ENCODE measurements around the gene CMTM5. TPM values are rescaled to one million over a fixed set of nuclear protein-coding genes. Genes with fewer than 3 reads are reported as not detected.

Gene CMTM5, protein sequence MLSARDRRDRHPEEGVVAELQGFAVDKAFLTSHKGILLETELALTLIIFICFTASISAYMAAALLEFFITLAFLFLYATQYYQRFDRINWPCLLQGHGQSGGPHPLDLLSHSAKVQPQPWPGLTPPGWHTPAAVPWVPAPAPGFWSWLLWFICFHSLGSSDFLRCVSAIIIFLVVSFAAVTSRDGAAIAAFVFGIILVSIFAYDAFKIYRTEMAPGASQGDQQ
- not detected in 2 replicates for total RNA-seq

DNA sequence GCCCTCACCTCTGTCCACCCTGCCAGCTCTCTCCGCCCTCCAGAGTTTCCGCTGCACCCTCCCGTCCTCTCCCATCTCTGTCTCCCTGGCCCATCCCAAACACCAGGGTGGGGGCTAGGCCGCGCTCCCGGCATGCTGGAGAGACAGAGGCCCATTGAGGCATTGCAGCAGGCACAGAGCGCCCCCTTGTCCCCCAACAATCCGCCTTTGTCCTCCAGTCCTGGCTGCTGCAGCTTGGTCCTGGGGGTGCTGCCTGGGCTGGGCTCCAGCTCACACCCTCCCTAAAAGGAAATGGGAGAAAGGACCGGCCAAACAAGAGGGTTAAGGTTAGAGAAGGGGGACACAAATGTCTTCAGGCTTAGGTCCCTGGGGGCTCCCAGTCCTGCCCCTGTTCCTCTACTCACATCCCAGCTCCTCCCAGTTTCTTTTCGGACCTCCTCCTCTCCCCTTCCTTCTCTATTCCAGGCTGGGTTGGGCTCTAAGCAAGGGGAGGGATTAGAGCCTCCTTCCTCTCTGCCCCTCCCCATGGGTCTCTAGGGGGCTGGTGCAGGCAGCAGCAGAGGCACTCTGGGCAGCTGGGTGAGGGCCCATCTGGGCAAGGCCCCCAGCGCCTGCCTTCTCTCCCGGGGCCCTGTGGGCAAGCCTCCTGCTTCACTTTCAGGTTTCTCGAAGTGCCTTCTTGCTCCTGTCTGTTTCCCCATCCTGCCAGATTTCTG is at the start of gene CMTM5:
CMTM5 (plus strand) TSS at position 565 of the 716 bp plus-strand sequence. CDS start 206 bp downstream, outside the sequence.

DNA sequence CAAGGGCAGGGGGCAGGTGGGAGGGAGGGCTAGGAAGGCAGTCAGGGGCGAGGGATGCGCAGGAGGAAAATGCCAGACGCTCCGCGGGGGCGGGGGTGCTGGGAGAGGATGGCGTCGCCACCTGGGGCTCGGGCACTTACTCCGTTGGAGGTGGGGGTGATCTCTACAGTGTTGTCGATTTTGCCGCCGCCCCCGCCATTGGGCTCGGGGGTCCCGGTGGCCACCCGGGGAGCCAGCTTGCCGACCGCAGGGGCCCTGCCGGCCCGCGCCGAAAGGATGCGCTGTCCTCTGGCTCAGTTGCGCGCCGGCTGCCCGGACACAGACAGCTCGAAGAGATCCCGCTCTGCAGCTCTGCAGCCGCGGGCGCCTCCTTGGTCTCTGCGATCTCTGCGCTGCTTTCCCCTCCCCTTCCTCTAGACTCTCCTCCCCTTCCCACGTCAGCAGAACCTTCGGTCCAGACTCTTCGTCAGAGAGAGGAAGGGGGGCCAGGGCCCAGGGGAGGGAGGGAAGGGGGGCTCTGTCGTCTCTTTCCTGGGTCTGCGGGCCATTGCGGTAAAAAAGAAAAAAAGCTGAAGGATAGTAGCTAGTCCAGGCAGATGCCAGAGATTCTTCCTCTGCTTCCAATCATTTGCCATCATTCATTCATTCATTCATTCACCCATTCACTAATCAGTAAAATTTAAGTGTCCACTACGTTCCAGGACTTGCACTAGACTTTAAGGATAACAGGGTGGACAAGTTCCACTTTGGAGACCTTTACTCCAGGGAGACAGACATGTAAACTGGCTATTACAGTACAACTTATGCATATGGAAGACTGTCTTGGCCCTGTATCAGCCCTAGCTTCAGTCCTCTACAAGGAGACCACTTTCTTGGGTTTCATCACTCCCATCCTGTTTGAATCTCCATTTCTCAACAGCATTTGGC is 24.1 kb upstream of the CMTM5 start, which contains the start of gene SLC22A17:
SLC22A17 (minus strand) TSS at position 382 of the 927 bp plus-strand sequence.

DNA sequence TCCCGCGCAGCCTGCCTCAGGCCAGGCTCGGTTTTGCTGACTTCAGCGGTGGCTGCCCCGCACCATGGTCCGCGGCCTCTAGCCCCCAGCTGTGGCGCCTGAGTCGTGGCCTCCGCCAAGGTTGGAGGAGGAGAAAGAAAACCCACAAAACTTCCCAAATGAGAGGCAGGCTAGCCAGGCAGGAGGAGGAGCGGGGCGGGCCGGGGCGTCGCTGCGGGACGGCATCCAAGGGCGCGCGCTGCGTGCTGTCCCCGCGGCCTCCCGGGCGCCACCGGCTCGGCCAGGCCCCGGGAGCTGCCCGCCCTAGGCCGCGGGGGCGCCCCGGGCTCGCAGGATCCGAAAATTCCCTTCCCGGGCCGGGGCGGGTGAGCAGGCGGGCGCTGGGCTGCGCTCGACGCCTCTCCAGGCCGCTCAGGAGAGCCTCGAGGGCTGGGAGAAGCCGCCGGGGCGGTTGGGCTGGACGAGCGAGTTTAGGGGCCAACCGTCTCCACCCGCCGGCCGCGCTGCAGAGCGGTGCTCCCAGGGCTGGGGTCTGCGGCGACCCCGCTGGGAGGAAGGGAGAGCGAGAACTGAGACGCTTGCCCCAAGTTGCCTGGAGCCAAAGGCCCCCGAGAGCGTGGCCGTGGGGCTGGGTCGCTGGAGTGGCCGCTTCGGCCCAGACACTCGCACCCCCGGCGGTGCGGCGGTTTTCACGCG is 11.7 kb upstream of the CMTM5 start, which contains the start of gene EFS:
EFS (minus strand) TSS at position 137 of the 696 bp plus-strand sequence. CDS start 147 bp downstream, outside the sequence.

DNA sequence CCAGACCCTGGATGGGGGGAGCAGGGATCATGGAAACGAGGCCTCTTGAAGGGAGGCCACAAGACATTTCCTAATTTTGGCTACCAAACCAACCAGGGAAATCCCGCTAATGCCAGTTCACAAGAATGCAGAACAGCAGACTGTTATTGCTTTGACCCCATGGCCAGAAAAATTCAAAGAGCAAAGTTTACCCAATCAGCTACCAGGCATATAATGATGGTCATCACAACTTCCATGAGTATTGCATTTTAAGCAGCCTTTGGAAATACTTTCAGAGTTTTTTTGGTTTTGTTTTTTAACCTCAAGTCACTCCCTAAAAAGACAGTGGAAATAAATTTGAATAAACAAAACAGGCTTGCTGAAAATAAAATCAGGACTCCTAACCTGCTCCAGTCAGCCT is 4.3 kb upstream of the CMTM5 start, which contains the start of gene IL25:
IL25 (plus strand) TSS at position 301 of the 400 bp plus-strand sequence.

DNA sequence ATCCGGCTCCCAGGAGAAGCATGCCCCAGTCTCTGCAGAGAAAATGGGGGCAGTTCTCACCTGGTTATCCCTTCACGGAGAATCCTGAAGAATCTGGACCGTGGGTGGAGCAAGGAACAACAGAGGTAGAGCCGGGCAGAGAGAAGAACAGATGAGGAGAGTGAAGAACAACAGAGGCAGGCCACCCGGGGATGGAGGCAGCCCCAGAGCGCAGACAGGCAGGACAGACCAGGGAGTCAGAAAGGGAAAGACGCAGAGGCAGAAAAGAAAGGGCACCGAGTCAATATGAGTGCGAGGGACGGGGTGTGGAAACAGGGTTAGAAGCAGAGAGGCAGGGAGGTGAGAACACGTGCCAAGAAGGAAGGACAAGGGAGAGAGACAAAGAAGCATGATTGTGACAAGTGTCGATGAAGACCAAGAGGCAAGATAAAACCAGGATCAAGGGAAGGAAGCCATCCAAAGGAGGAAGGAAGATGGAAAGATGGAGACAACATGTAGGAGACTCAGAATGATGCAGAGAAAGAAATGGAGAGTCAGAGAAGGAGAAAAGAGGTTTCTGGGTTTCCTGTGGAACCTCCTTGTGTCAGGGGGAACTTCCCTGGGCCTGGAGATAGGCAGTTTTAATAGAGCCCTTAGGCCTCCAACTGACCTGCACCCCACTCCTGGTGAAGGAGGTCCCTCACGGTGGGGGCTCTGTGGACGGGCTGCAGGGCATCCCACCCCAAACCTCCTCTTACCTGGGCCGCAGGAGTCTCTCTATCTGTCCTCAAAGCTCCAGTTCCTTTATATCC is 30.9 kb downstream of the CMTM5 start, which contains the start of gene MYH6:
MYH6 (minus strand) TSS at position 758 of the 791 bp plus-strand sequence. CDS start 1,050 bp downstream, outside the sequence.

Other genes starting within 250 kb of the CMTM5 start
- gene SLC7A8, start 193.4 kb upstream of the CMTM5 start, total RNA-seq, result 0.63 TPM in 1 of 2 replicates, not detected in the other
- gene RNF212B, start 139.1 kb upstream of the CMTM5 start, total RNA-seq, result not detected in 2 replicates
- 3.3 and 4.0 TPM in 2 replicates for gene HOMEZ, start 90.9 kb upstream of the CMTM5 start, total RNA-seq
- 1.3 and 1.9 TPM in 2 replicates for gene PPP1R3E, start 74.2 kb upstream of the CMTM5 start, total RNA-seq
- gene BCL2L2, start 70.2 kb upstream of the CMTM5 start, total RNA-seq, result 12.1 and 14.6 TPM in 2 replicates
- 83.3 and 103 TPM in 2 replicates for gene PABPN1, start 55.6 kb upstream of the CMTM5 start, total RNA-seq
- gene SLC22A17, start 24.2 kb upstream of the CMTM5 start, total RNA-seq, result 1.1 and 8.5 TPM in 2 replicates
- gene EFS, start 11.9 kb upstream of the CMTM5 start, total RNA-seq, result 0.94 TPM in 1 of 2 replicates, not detected in the other
- not detected in 2 replicates for gene IL25, start 4.2 kb upstream of the CMTM5 start, total RNA-seq
- not detected in 2 replicates for gene MYH6, start 31.2 kb downstream of the CMTM5 start, total RNA-seq
- gene MYH7, start 58.6 kb downstream of the CMTM5 start, total RNA-seq, result not detected in 2 replicates
- gene NGDN, start 92.7 kb downstream of the CMTM5 start, total RNA-seq, result 56.5 and 56.8 TPM in 2 replicates
- gene ZFHX2, start 174.7 kb downstream of the CMTM5 start, total RNA-seq, result 0.27 and 0.38 TPM in 2 replicates
- gene THTPA, start 179.2 kb downstream of the CMTM5 start, total RNA-seq, result 7.9 and 15.7 TPM in 2 replicates
- gene AP1G2, start 190.7 kb downstream of the CMTM5 start, total RNA-seq, result 4.9 and 13.3 TPM in 2 replicates
- not detected in 2 replicates for gene JPH4, start 201.7 kb downstream of the CMTM5 start, total RNA-seq